ENCODE results near the gene BMP3.

- TF ChIP-seq CTCF (IDR thresholded peaks at IDR 0.05), result no peak
- no peak for TF ChIP-seq POLR2A (IDR thresholded peaks at IDR 0.05)
These were observed 34.9 kb downstream of the BMP3 start for GRCh38 chr4:81065446-81065845.

Measured in adrenal gland (tissue), 5 donors.